A673 (cell line): ENCODE measurements around the gene CARS2. TPM values are rescaled to one million over a fixed set of nuclear protein-coding genes. Genes with fewer than 3 reads are reported as not detected.

Experiments
- BruUV-seq: library from RNA; stranded (reverse); fragments of 400-500 nt; replicated peaks from 2 replicates; lab custom pipeline; 2021; lab: Mats Ljungman, UMichigan
- CTCF ChIA-PET: fragments of 300-600 bp; sonication (Branson Sonifier 250); formaldehyde crosslinking; loops from one replicate; lab custom pipeline; 2022; ENCODE audit warnings: antibody characterized with exemption; lab: Charles Lee
- POLR2A ChIA-PET: fragments of 300-600 bp; sonication (Branson Sonifier 250); formaldehyde crosslinking; loops from one replicate; lab custom pipeline; 2022; ENCODE audit warnings: antibody characterized with exemption; ENCODE audit not compliant: low non-redundant PET; lab: Charles Lee
- DNase-seq: peaks from one replicate; pipeline ENCODE4 v3.0.0-alpha.2; 2015; ENCODE audit warnings: low spot score
- H3K27ac ChIP-seq: fragments of 200-600 bp; sonication (generic); 2 replicates; pipeline ENCODE4 v1.5.1; 2016; ENCODE audit warnings: mixed run types, low read depth, mild to moderate bottlenecking, mixed read lengths, antibody characterized with exemption, low read length; ENCODE audit not compliant: poor library complexity, severe bottlenecking
- H3K27me3 ChIP-seq: fragments of 200-600 bp; sonication (generic); replicated peaks from 2 replicates; pipeline ENCODE4 v1.6.1; 2017; ENCODE audit warnings: mixed run types, low read depth, mild to moderate bottlenecking, mixed read lengths, antibody characterized with exemption, low read length; ENCODE audit not compliant: insufficient read depth, poor library complexity
- H3K36me3 ChIP-seq: fragments of 200-600 bp; sonication (generic); 2 replicates; pipeline ENCODE4 v1.6.1; 2016; ENCODE audit warnings: mixed run types, mild to moderate bottlenecking, mixed read lengths, antibody characterized with exemption, low read length; ENCODE audit not compliant: insufficient read depth, poor library complexity, severe bottlenecking
- H3K4me1 ChIP-seq: fragments of 200-600 bp; sonication (generic); 2 replicates; pipeline ENCODE4 v1.6.1; 2017; ENCODE audit warnings: mixed run types, mild to moderate bottlenecking, mixed read lengths, antibody characterized with exemption, low read length; ENCODE audit not compliant: insufficient read depth, poor library complexity, severe bottlenecking
- H3K4me3 ChIP-seq: fragments of 200-600 bp; sonication (generic); 2 replicates; pipeline ENCODE4 v1.5.1; 2016; ENCODE audit warnings: low read depth, mixed run types, mild to moderate bottlenecking, mixed read lengths, low read length; ENCODE audit not compliant: poor library complexity, severe bottlenecking
- H3K9me3 ChIP-seq: fragments of 200-600 bp; sonication (generic); 2 replicates; pipeline ENCODE4 v1.6.1; 2016; ENCODE audit warnings: mixed run types, low read depth, mild to moderate bottlenecking, mixed read lengths, antibody characterized with exemption, low read length; ENCODE audit not compliant: poor library complexity, severe bottlenecking
- CTCF ChIP-seq: fragments of 300-800, 200-600 bp; sonication (generic); conservative IDR thresholded peaks from 2 replicates; pipeline ENCODE4 v1.5.1; 2017; ENCODE audit warnings: low read depth, mild to moderate bottlenecking, antibody characterized with exemption, low read length, moderate library complexity, mixed read lengths
- EZH2 ChIP-seq: fragments of 200-600 bp; sonication (generic); IDR thresholded peaks from 2 replicates; pipeline ENCODE4 v1.6.1; 2017; ENCODE audit warnings: borderline replicate concordance, low read depth, mild to moderate bottlenecking, mixed read lengths, antibody characterized with exemption, low read length; ENCODE audit not compliant: poor library complexity, severe bottlenecking
- intact Hi-C: fragments of 100-400 bp; cut with micrococcal nuclease; formaldehyde crosslinking; loops from one replicate; pipeline ENCODE4 v1.10.0; 2022; ENCODE audit not compliant: unreplicated experiment
- total RNA-seq: library from RNA; stranded (reverse); gene quantifications from 2 replicates; pipeline ENCODE4 v1.2.3, GENCODE V29; 2021

Gene CARS2
- total RNA-seq, 1 experiment from 2014 or later, result 71.4 TPM

- BruUV-seq, result no TSS peak
- CTCF ChIA-PET, result no interaction called here
- no peaks in the 10 kb centered on the region for H3K4me1 ChIP-seq
- H3K4me3 ChIP-seq, result no peak overlapping the region
- H3K36me3 ChIP-seq, result peaks cover 2% of the 10 kb centered on the region
- POLR2A ChIA-PET, result no interaction called here
- no peaks in the 10 kb centered on the region for H3K27me3 ChIP-seq
- H3K9me3 ChIP-seq, result no peaks in the 10 kb centered on the region
- DNase-seq, result no peak
- intact Hi-C loops, result no loop called here
- no peak for TF ChIP-seq CTCF
- TF ChIP-seq EZH2, result no peak
- H3K27ac ChIP-seq, result no peak overlapping the region
Observed at GRCh38 chr13:110651271-110651670, 54.6 kb downstream of the CARS2 start.

DNA sequence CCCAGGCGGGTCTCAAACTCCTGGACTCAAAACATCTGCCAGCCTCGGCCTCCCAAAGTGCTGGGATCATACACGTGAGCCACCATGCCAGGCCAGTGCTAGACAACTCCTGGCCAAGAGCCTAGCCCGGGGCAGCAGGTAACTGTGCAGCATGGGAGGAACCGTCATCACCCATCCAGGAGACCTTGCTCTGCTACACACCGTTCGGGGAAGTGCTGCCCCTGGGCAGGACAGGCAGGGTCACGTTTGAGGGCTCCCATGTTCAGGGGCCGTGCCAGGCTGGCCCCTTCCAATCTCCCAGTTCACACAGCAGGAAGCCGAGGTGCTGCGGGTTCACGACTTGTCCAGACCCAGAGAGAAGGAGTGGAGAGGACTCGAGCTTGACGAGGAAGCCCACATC lies 55.5 kb downstream of the CARS2 start:
- no peak overlapping the region for H3K4me3 ChIP-seq
- CTCF ChIA-PET, result no interaction called here
- intact Hi-C loops, result no loop called here
- POLR2A ChIA-PET, result no interaction called here
- no TSS peak for BruUV-seq
- peaks cover 2% of the 10 kb centered on the region for H3K36me3 ChIP-seq
- no peaks in the 10 kb centered on the region for H3K4me1 ChIP-seq
- TF ChIP-seq EZH2, result no peak
- TF ChIP-seq CTCF, result no peak
- H3K27me3 ChIP-seq, result no peaks in the 10 kb centered on the region
- no peak overlapping the region for H3K27ac ChIP-seq
- no peak for DNase-seq
- no peaks in the 10 kb centered on the region for H3K9me3 ChIP-seq

GRCh38 chr13:110649551-110649950 lies 56.4 kb downstream of the CARS2 start:
- no peak overlapping the region for H3K4me3 ChIP-seq
- DNase-seq, result no peak
- no peaks in the 10 kb centered on the region for H3K9me3 ChIP-seq
- ChIA-PET POLR2A (no interaction called here), CTCF (no interaction called here)
- BruUV-seq, result no TSS peak
- H3K36me3 ChIP-seq, result peaks cover under 1% of the 10 kb centered on the region
- TF ChIP-seq CTCF (no peak), EZH2 (no peak)
- no peak overlapping the region for H3K27ac ChIP-seq
- no peaks in the 10 kb centered on the region for H3K27me3 ChIP-seq
- no peaks in the 10 kb centered on the region for H3K4me1 ChIP-seq
- intact Hi-C loops, result no loop called here
